HL-60/S4 (cell line): ENCODE measurements around the gene POLN.

Experiments
- in situ Hi-C: fragments of 300-500 bp; cut with MboI; formaldehyde crosslinking; loops from 2 replicates; pipeline ENCODE4 v1.14.3; 2022; ENCODE audit warnings: low sequenced_read_pairs

Gene POLN

GRCh38 chr4:2241410-2242353 lies at the start of gene POLN, which contains the start of gene HAUS3:
POLN (minus strand) TSS chr4:2242121; CDS start chr4:2229231, 12,890 bp downstream.
HAUS3 (minus strand) TSS chr4:2242121; CDS start chr4:2240946, 1,175 bp downstream.
- in situ Hi-C loops = no loop called here

GRCh38 chr4:2290974-2291704 lies 49.2 kb upstream of the POLN start:
- in situ Hi-C loops = no loop called here

- in situ Hi-C loops = no loop called here
Measured at GRCh38 chr4:2290488-2290887, 48.6 kb upstream of the POLN start.

- in situ Hi-C loops = no loop called here
Measured at GRCh38 chr4:2289955-2290333, 48.0 kb upstream of the POLN start.

GRCh38 chr4:2289311-2289954 lies 47.5 kb upstream of the POLN start:
- in situ Hi-C loops = no loop called here

- in situ Hi-C loops = no loop called here
Measured at GRCh38 chr4:2288051-2288541, 46.2 kb upstream of the POLN start.

- in situ Hi-C loops = no loop called here
Measured at GRCh38 chr4:2287594-2287915, 45.6 kb upstream of the POLN start.

- in situ Hi-C loops = no loop called here
Measured at GRCh38 chr4:2286904-2287593, 45.1 kb upstream of the POLN start.

GRCh38 chr4:2285613-2286381 lies 43.9 kb upstream of the POLN start:
- in situ Hi-C loops = no loop called here

- in situ Hi-C loops = no loop called here
Measured at GRCh38 chr4:2284934-2285612, 43.2 kb upstream of the POLN start.

- in situ Hi-C loops = no loop called here
Measured at GRCh38 chr4:2284161-2284933, 42.4 kb upstream of the POLN start.

GRCh38 chr4:2283199-2283711 lies 41.3 kb upstream of the POLN start:
- in situ Hi-C loops = no loop called here

GRCh38 chr4:2281575-2282343 lies 39.8 kb upstream of the POLN start:
- in situ Hi-C loops = no loop called here

- in situ Hi-C loops = no loop called here
Measured at GRCh38 chr4:2280531-2281300, 38.8 kb upstream of the POLN start.

- in situ Hi-C loops = no loop called here
Measured at GRCh38 chr4:2277956-2278355, 36.0 kb upstream of the POLN start.

GRCh38 chr4:2276581-2277325 lies 34.8 kb upstream of the POLN start:
- in situ Hi-C loops = no loop called here
